Left kidney (tissue), 2 donors: Measurements from ENCODE around the gene WIPF3. TPM values are rescaled to one million over a fixed set of nuclear protein-coding genes. Genes with fewer than 3 reads are reported as not detected.
A peak's percentile ranks its signal among the peaks of the same experiment; 100 is the strongest.

Source experiments
- DNase-seq: peaks from one replicate; pipeline ENCODE4 v3.0.0-alpha.2; 2013
- polyA plus RNA-seq: library from polyadenylated mRNA; unstranded; fragments of 120-200 nt; gene quantifications from one replicate; pipeline ENCODE4 v1.2.1, GENCODE V29; 2013; ENCODE audit not compliant: insufficient read length

The WIPF3 gene
- polyA plus RNA-seq, 1 donor: 5.9 TPM

- peak; percentile 33 for DNase-seq
Observed at GRCh38 chr7:29915481-29916215, 109.3 kb downstream of the WIPF3 start.

- DNase-seq: no peak
Observed at GRCh38 chr7:29917641-29918040, 111.3 kb downstream of the WIPF3 start.

GRCh38 chr7:29918850-29919249 is 112.5 kb downstream of the WIPF3 start:
- DNase-seq: no peak

GRCh38 chr7:29919790-29920189 is 113.5 kb downstream of the WIPF3 start:
- DNase-seq: no peak

GRCh38 chr7:29920491-29920890 is 114.2 kb downstream of the WIPF3 start:
- no peak for DNase-seq

- peak; percentile 54 for DNase-seq
Observed at GRCh38 chr7:29921404-29922010, 115.2 kb downstream of the WIPF3 start.

GRCh38 chr7:29922921-29923700 is 116.8 kb downstream of the WIPF3 start:
- no peak for DNase-seq

GRCh38 chr7:29924006-29924405 is 117.7 kb downstream of the WIPF3 start:
- DNase-seq: no peak

GRCh38 chr7:29924684-29925083 is 118.4 kb downstream of the WIPF3 start:
- DNase-seq: no peak

GRCh38 chr7:29926216-29926615 is 119.9 kb downstream of the WIPF3 start:
- no peak for DNase-seq

- no peak for DNase-seq
Observed at GRCh38 chr7:29926741-29927140, 120.4 kb downstream of the WIPF3 start.

GRCh38 chr7:29929018-29929807 is 122.9 kb downstream of the WIPF3 start:
- no peak for DNase-seq

GRCh38 chr7:29935111-29935510 is 128.8 kb downstream of the WIPF3 start:
- DNase-seq: no peak

- DNase-seq: no peak
Observed at GRCh38 chr7:29937132-29937531, 130.8 kb downstream of the WIPF3 start.

GRCh38 chr7:29940199-29940598 is 133.9 kb downstream of the WIPF3 start:
- DNase-seq: no peak

- DNase-seq: no peak
Observed at GRCh38 chr7:29945259-29945809, 139.0 kb downstream of the WIPF3 start.

- no peak for DNase-seq
Observed at GRCh38 chr7:29946428-29947186, 140.3 kb downstream of the WIPF3 start.

- no peak for DNase-seq
Observed at GRCh38 chr7:29948587-29948986, 142.3 kb downstream of the WIPF3 start.

GRCh38 chr7:29950480-29950879 is 144.2 kb downstream of the WIPF3 start:
- DNase-seq: no peak

- DNase-seq: no peak
Observed at GRCh38 chr7:29951206-29951605, 144.9 kb downstream of the WIPF3 start.

- DNase-seq: no peak
Observed at GRCh38 chr7:29953726-29954347, 147.5 kb downstream of the WIPF3 start.
